SH-SY5Y (cell line): Measurements from ENCODE around the gene MFF.

Experiments
- GATA2 ChIP-seq: IDR thresholded peaks from 2 replicates; pipeline ENCODE4 v1.6.1; 2011; ENCODE audit warnings: mild to moderate bottlenecking, low read depth, low read length
- GATA3 ChIP-seq: IDR thresholded peaks from 2 replicates; pipeline ENCODE4 v1.6.1; 2011; ENCODE audit warnings: low read depth, mild to moderate bottlenecking, low read length, moderate library complexity

The MFF gene

GRCh38 chr2:227324995-227325838 lies at the start of gene MFF:
Gene MFF, plus strand, starts transcription at chr2:227325251. Its CDS starts 5,415 bp downstream, at chr2:227330666.
- TF ChIP-seq GATA3, result no peak
- TF ChIP-seq GATA2, result no peak

- no peak for TF ChIP-seq GATA2
- TF ChIP-seq GATA3, result no peak
Observed at GRCh38 chr2:227280895-227281294, 44.2 kb upstream of the MFF start.

- TF ChIP-seq GATA2 (no peak), GATA3 (no peak)
Observed at GRCh38 chr2:227285741-227286236, 39.3 kb upstream of the MFF start.

GRCh38 chr2:227287771-227288170 lies 37.3 kb upstream of the MFF start:
- TF ChIP-seq GATA3 (no peak), GATA2 (no peak)

- TF ChIP-seq GATA3 (no peak), GATA2 (no peak)
Observed at GRCh38 chr2:227292314-227292713, 32.7 kb upstream of the MFF start.

GRCh38 chr2:227293531-227293930 lies 31.5 kb upstream of the MFF start:
- TF ChIP-seq GATA2 (no peak), GATA3 (no peak)

- TF ChIP-seq GATA2, result no peak
- no peak for TF ChIP-seq GATA3
Observed at GRCh38 chr2:227295806-227296205, 29.2 kb upstream of the MFF start.

GRCh38 chr2:227296671-227297405 lies 28.2 kb upstream of the MFF start:
- no peak for TF ChIP-seq GATA3
- no peak for TF ChIP-seq GATA2

GRCh38 chr2:227301523-227301922 lies 23.5 kb upstream of the MFF start:
- TF ChIP-seq GATA2 (no peak), GATA3 (no peak)

GRCh38 chr2:227308784-227309183 lies 16.3 kb upstream of the MFF start:
- TF ChIP-seq GATA3, result no peak
- TF ChIP-seq GATA2, result no peak

GRCh38 chr2:227310756-227311110 lies 14.3 kb upstream of the MFF start:
- no peak for TF ChIP-seq GATA2
- no peak for TF ChIP-seq GATA3

GRCh38 chr2:227311861-227312506 lies 13.1 kb upstream of the MFF start:
- TF ChIP-seq GATA3 (no peak), GATA2 (no peak)

GRCh38 chr2:227312579-227312978 lies 12.5 kb upstream of the MFF start:
- TF ChIP-seq GATA3, result no peak
- TF ChIP-seq GATA2, result no peak

GRCh38 chr2:227313310-227313709 lies 11.7 kb upstream of the MFF start:
- TF ChIP-seq GATA3 (no peak), GATA2 (no peak)

GRCh38 chr2:227317834-227318233 lies 7.2 kb upstream of the MFF start:
- TF ChIP-seq GATA3, result no peak
- no peak for TF ChIP-seq GATA2

- TF ChIP-seq GATA2, result no peak
- TF ChIP-seq GATA3, result no peak
Observed at GRCh38 chr2:227320305-227321094, 4.6 kb upstream of the MFF start.
